ENCODE measurements around the gene KIF2C.

Gene KIF2C

GRCh38 chr1:44720281-44720680, 19.4 kb upstream of the KIF2C start:
- Histone ChIP-seq H3K9me3 (ENCODE audit: control insufficient read depth, low read length) (no peaks in the 10 kb centered on the region), H3K27me3 (replicated peaks; ENCODE audit: control insufficient read depth, insufficient read depth, low read length) (no peaks in the 10 kb centered on the region), H3K36me3 (ENCODE audit: control insufficient read depth, insufficient read depth, low read length, severe bottlenecking) (no peaks in the 10 kb centered on the region), H3K4me3 (ENCODE audit: low read length) (no peak overlapping the region), H3K4me1 (ENCODE audit: control insufficient read depth, insufficient read depth, low read length) (no peaks in the 10 kb centered on the region), H3K9ac (ENCODE audit: low read length) (no peak overlapping the region)
- DNase-seq (ENCODE audit: low read depth) = no peak

- H3K36me3 ChIP-seq (ENCODE audit: control insufficient read depth, insufficient read depth, low read length, severe bottlenecking) = no peaks in the 10 kb centered on the region
- no peak for DNase-seq (ENCODE audit: low read depth)
- H3K4me3 ChIP-seq (ENCODE audit: low read length) = no peak overlapping the region
- no peaks in the 10 kb centered on the region for H3K27me3 ChIP-seq (replicated peaks; ENCODE audit: control insufficient read depth, insufficient read depth, low read length)
- H3K4me1 ChIP-seq (ENCODE audit: control insufficient read depth, insufficient read depth, low read length) = peaks cover 2% of the 10 kb centered on the region
- H3K9me3 ChIP-seq (ENCODE audit: control insufficient read depth, low read length) = no peaks in the 10 kb centered on the region
- peak overlapping the region; percentile 61 for H3K9ac ChIP-seq (ENCODE audit: low read length)
Observed at GRCh38 chr1:44721485-44722361, 17.9 kb upstream of the KIF2C start.

DNA sequence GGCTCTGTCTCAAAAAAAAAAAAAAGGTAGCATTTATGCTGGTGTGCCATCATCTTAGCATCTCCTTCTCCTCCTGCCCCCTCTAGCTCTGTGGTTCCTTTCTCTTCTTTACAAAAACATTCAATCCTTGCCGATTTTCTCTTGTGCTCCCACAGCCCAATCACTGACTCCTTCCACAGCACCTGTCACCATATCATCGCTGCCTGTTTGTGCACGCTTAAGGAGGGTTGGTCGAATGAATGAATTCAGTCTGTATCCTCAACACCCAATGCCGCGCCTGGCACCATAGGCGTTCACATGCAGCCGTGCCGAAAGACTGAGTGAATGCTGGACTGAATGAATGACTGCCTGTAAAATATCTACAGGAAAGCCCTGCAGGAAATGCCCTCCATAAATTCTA, 16.6 kb upstream of the KIF2C start:
- no peak overlapping the region for H3K4me3 ChIP-seq (ENCODE audit: low read length)
- H3K27me3 ChIP-seq (replicated peaks; ENCODE audit: control insufficient read depth, insufficient read depth, low read length) = no peaks in the 10 kb centered on the region
- DNase-seq (ENCODE audit: low read depth) = no peak
- H3K4me1 ChIP-seq (ENCODE audit: control insufficient read depth, insufficient read depth, low read length) = peaks cover 4% of the 10 kb centered on the region
- H3K36me3 ChIP-seq (ENCODE audit: control insufficient read depth, insufficient read depth, low read length, severe bottlenecking) = no peaks in the 10 kb centered on the region
- H3K9me3 ChIP-seq (ENCODE audit: control insufficient read depth, low read length) = no peaks in the 10 kb centered on the region
- no peak overlapping the region for H3K9ac ChIP-seq (ENCODE audit: low read length)

GRCh38 chr1:44723496-44724295, 15.9 kb upstream of the KIF2C start:
- Histone ChIP-seq H3K9ac (ENCODE audit: low read length) (no peak overlapping the region), H3K4me3 (ENCODE audit: low read length) (no peak overlapping the region), H3K4me1 (ENCODE audit: control insufficient read depth, insufficient read depth, low read length) (peaks cover 4% of the 10 kb centered on the region), H3K9me3 (ENCODE audit: control insufficient read depth, low read length) (no peaks in the 10 kb centered on the region), H3K27me3 (replicated peaks; ENCODE audit: control insufficient read depth, insufficient read depth, low read length) (no peaks in the 10 kb centered on the region), H3K36me3 (ENCODE audit: control insufficient read depth, insufficient read depth, low read length, severe bottlenecking) (no peaks in the 10 kb centered on the region)
- no peak for DNase-seq (ENCODE audit: low read depth)

GRCh38 chr1:44724296-44724954, 15.2 kb upstream of the KIF2C start:
- Histone ChIP-seq H3K4me3 (ENCODE audit: low read length) (no peak overlapping the region), H3K36me3 (ENCODE audit: control insufficient read depth, insufficient read depth, low read length, severe bottlenecking) (no peaks in the 10 kb centered on the region), H3K9ac (ENCODE audit: low read length) (no peak overlapping the region), H3K9me3 (ENCODE audit: control insufficient read depth, low read length) (no peaks in the 10 kb centered on the region), H3K4me1 (ENCODE audit: control insufficient read depth, insufficient read depth, low read length) (peaks cover 4% of the 10 kb centered on the region), H3K27me3 (replicated peaks; ENCODE audit: control insufficient read depth, insufficient read depth, low read length) (no peaks in the 10 kb centered on the region)
- no peak for DNase-seq (ENCODE audit: low read depth)

GRCh38 chr1:44724955-44725698, 14.5 kb upstream of the KIF2C start:
- Histone ChIP-seq H3K9ac (ENCODE audit: low read length) (no peak overlapping the region), H3K36me3 (ENCODE audit: control insufficient read depth, insufficient read depth, low read length, severe bottlenecking) (no peaks in the 10 kb centered on the region), H3K9me3 (ENCODE audit: control insufficient read depth, low read length) (no peaks in the 10 kb centered on the region), H3K27me3 (replicated peaks; ENCODE audit: control insufficient read depth, insufficient read depth, low read length) (no peaks in the 10 kb centered on the region), H3K4me1 (ENCODE audit: control insufficient read depth, insufficient read depth, low read length) (peaks cover 6% of the 10 kb centered on the region), H3K4me3 (ENCODE audit: low read length) (no peak overlapping the region)
- no peak for DNase-seq (ENCODE audit: low read depth)

GRCh38 chr1:44730741-44731512, 8.7 kb upstream of the KIF2C start, which contains the start of gene RNU5D-1:
Gene RNU5D-1 (minus strand): TSS chr1:44731170.
- H3K27me3 ChIP-seq (replicated peaks; ENCODE audit: control insufficient read depth, insufficient read depth, low read length) = no peaks in the 10 kb centered on the region
- DNase-seq (ENCODE audit: low read depth) = peak; percentile 99
- H3K4me1 ChIP-seq (ENCODE audit: control insufficient read depth, insufficient read depth, low read length) = peaks cover 24% of the 10 kb centered on the region
- H3K9ac ChIP-seq (ENCODE audit: low read length) = peak within 1 kb of the TSS; percentile 86
- no peaks in the 10 kb centered on the region for H3K9me3 ChIP-seq (ENCODE audit: control insufficient read depth, low read length)
- peak within 1 kb of the TSS; percentile 61 for H3K4me3 ChIP-seq (ENCODE audit: low read length)
- H3K36me3 ChIP-seq (ENCODE audit: control insufficient read depth, insufficient read depth, low read length, severe bottlenecking) = no peaks in the 10 kb centered on the region

DNA sequence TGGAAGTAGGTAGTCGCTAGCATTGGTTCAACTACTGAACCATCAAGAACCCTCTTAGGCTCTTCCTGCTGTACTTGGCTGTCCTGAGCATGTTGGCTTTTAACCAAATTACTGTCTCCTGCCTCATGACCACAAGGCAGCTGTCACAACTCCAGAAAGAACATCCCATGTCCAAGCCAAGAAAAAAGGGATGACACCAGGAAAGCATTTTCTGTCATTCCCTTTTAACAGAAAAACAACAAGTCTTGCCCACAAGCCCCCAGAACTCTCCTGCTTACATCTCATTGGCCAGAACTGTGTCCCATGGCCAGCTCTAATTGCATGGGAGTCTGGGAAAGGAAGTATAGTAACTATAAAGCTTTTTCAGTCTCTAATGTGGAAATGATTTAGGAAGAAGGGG, 6.3 kb upstream of the KIF2C start:
- DNase-seq (ENCODE audit: low read depth) = peak; percentile 14
- H3K36me3 ChIP-seq (ENCODE audit: control insufficient read depth, insufficient read depth, low read length, severe bottlenecking) = no peaks in the 10 kb centered on the region
- no peak overlapping the region for H3K4me3 ChIP-seq (ENCODE audit: low read length)
- no peaks in the 10 kb centered on the region for H3K9me3 ChIP-seq (ENCODE audit: control insufficient read depth, low read length)
- H3K27me3 ChIP-seq (replicated peaks; ENCODE audit: control insufficient read depth, insufficient read depth, low read length) = no peaks in the 10 kb centered on the region
- peaks cover 20% of the 10 kb centered on the region for H3K4me1 ChIP-seq (ENCODE audit: control insufficient read depth, insufficient read depth, low read length)
- H3K9ac ChIP-seq (ENCODE audit: low read length) = peak overlapping the region; percentile 37

- H3K4me1 ChIP-seq (ENCODE audit: control insufficient read depth, insufficient read depth, low read length) = peaks cover 20% of the 10 kb centered on the region
- DNase-seq (ENCODE audit: low read depth) = no peak
Observed at GRCh38 chr1:44733784-44734183, 5.9 kb upstream of the KIF2C start.

GRCh38 chr1:44735992-44736391, 3.6 kb upstream of the KIF2C start:
- Histone ChIP-seq H3K9ac (ENCODE audit: low read length) (no peak overlapping the region), H3K36me3 (ENCODE audit: control insufficient read depth, insufficient read depth, low read length, severe bottlenecking) (no peaks in the 10 kb centered on the region), H3K4me3 (ENCODE audit: low read length) (no peak overlapping the region), H3K4me1 (ENCODE audit: control insufficient read depth, insufficient read depth, low read length) (peaks cover 21% of the 10 kb centered on the region), H3K9me3 (ENCODE audit: control insufficient read depth, low read length) (no peaks in the 10 kb centered on the region), H3K27me3 (replicated peaks; ENCODE audit: control insufficient read depth, insufficient read depth, low read length) (no peaks in the 10 kb centered on the region)
- DNase-seq (ENCODE audit: low read depth) = no peak

More at GRCh38 chr1:44733784-44734183, 5.9 kb upstream of the KIF2C start:
- H3K27me3 ChIP-seq (replicated peaks; ENCODE audit: control insufficient read depth, insufficient read depth, low read length) = no peaks in the 10 kb centered on the region
- H3K36me3 ChIP-seq (ENCODE audit: control insufficient read depth, insufficient read depth, low read length, severe bottlenecking) = no peaks in the 10 kb centered on the region
- H3K9me3 ChIP-seq (ENCODE audit: control insufficient read depth, low read length) = no peaks in the 10 kb centered on the region
- H3K4me3 ChIP-seq (ENCODE audit: low read length) = no peak overlapping the region
- peak overlapping the region; percentile 37 for H3K9ac ChIP-seq (ENCODE audit: low read length)
